COLO668 (cell line): ENCODE measurements around the gene IGSF22.

Experiments
- DNase-seq: peaks from one replicate; lab custom pipeline; 2025; ENCODE audit not compliant: unreplicated experiment; lab: John Stamatoyannopoulos, UW

Gene IGSF22

GRCh38 chr11:18726040-18726439, at the start of gene IGSF22:
IGSF22 (minus strand) TSS chr11:18726188; CDS start chr11:18724236, 1,952 bp downstream.
- no peak for DNase-seq

GRCh38 chr11:18774801-18775200, 48.8 kb upstream of the IGSF22 start:
- DNase-seq = peak; percentile 19

- DNase-seq = no peak
Measured at GRCh38 chr11:18773681-18774080, 47.7 kb upstream of the IGSF22 start.

- DNase-seq = no peak
Measured at GRCh38 chr11:18773104-18773503, 47.1 kb upstream of the IGSF22 start.

- no peak for DNase-seq
Measured at GRCh38 chr11:18772211-18772610, 46.2 kb upstream of the IGSF22 start.

- DNase-seq = no peak
Measured at GRCh38 chr11:18771266-18772035, 45.5 kb upstream of the IGSF22 start.

GRCh38 chr11:18770479-18771125, 44.6 kb upstream of the IGSF22 start:
- no peak for DNase-seq

- DNase-seq = peak; percentile 76
Measured at GRCh38 chr11:18769802-18770456, 43.9 kb upstream of the IGSF22 start.

GRCh38 chr11:18768978-18769377, 43.0 kb upstream of the IGSF22 start:
- DNase-seq = no peak

GRCh38 chr11:18768472-18768901, 42.5 kb upstream of the IGSF22 start:
- peak; percentile 13 for DNase-seq

GRCh38 chr11:18766015-18766414, 40.0 kb upstream of the IGSF22 start:
- DNase-seq = no peak

GRCh38 chr11:18765554-18765953, 39.6 kb upstream of the IGSF22 start:
- DNase-seq = no peak

- no peak for DNase-seq
Measured at GRCh38 chr11:18761741-18762140, 35.8 kb upstream of the IGSF22 start.

GRCh38 chr11:18761144-18761543, 35.2 kb upstream of the IGSF22 start:
- no peak for DNase-seq

GRCh38 chr11:18757811-18758210, 31.8 kb upstream of the IGSF22 start:
- no peak for DNase-seq

GRCh38 chr11:18756889-18757288, 30.9 kb upstream of the IGSF22 start:
- no peak for DNase-seq

- no peak for DNase-seq
Measured at GRCh38 chr11:18754308-18754707, 28.3 kb upstream of the IGSF22 start.

- DNase-seq = no peak
Measured at GRCh38 chr11:18752502-18752901, 26.5 kb upstream of the IGSF22 start.

GRCh38 chr11:18750944-18751343, 25.0 kb upstream of the IGSF22 start:
- no peak for DNase-seq

- peak; percentile 8 for DNase-seq
Measured at GRCh38 chr11:18749681-18750319, 23.8 kb upstream of the IGSF22 start.

- no peak for DNase-seq
Measured at GRCh38 chr11:18748766-18749365, 22.9 kb upstream of the IGSF22 start.
